Endothelial cell of umbilical vein (primary cell): Measurements from ENCODE around the gene DOCK8. TPM values are rescaled to one million over a fixed set of nuclear protein-coding genes. Genes with fewer than 3 reads are reported as not detected.

ENCODE experiments used
- BruUV-seq: library from RNA; stranded (reverse); fragments of 400-500 nt; replicated peaks from 2 replicates; lab custom pipeline; 2021; lab: Mats Ljungman, UMichigan
- CTCF ChIA-PET: fragments of 300-600, 350-600 bp; sonication (Branson Sonifier 250); formaldehyde crosslinking; loops from one replicate; lab custom pipeline; 2021; ENCODE audit warnings: antibody characterized with exemption, inconsistent platforms; lab: Charles Lee
- POLR2A ChIA-PET: fragments of 300-600, 350-600 bp; sonication (Branson Sonifier 250); formaldehyde crosslinking; loops from one replicate; lab custom pipeline; 2021; ENCODE audit warnings: antibody characterized with exemption, inconsistent platforms; lab: Charles Lee
- DNase-seq: peaks from one replicate; pipeline ENCODE4 v3.0.0-alpha.2; 2011; ENCODE audit warnings: low read depth, low spot score
- FAIRE-seq: peaks from 2 replicates; lab custom pipeline; 2011; peaks lifted over from hg19 to GRCh38; lab: Jason Lieb, UNC
- H2AFZ ChIP-seq: 2 replicates; pipeline ENCODE4 v1.6.0; 2012; ENCODE audit warnings: low read depth, low read length, control low read depth, inconsistent platforms
- H3K27ac ChIP-seq: 2 replicates; pipeline ENCODE4 v1.5.1; 2011; ENCODE audit warnings: low read depth, mild to moderate bottlenecking, control low read depth, low read length, moderate library complexity; ENCODE audit not compliant: insufficient read depth
- H3K27me3 ChIP-seq, 2 experiments: 2 replicates each; pipeline versions ENCODE4 v1.6.0 to v1.6.1; 2011; ENCODE audit warnings: low read length in 2 of 2, mixed read lengths in 1 of 2; ENCODE audit not compliant: control insufficient read depth in 2 of 2, insufficient read depth in 2 of 2
- H3K36me3 ChIP-seq, 2 experiments: 2 replicates in 1 of 2; 3 replicates in 1 of 2; pipeline ENCODE4 v1.5.1; 2011; ENCODE audit warnings: low read length in 2 of 2, mild to moderate bottlenecking in 1 of 2, moderate library complexity in 1 of 2; ENCODE audit not compliant: control insufficient read depth in 2 of 2, insufficient read depth in 2 of 2; ENCODE audit errors: extremely low read depth in 1 of 2
- H3K4me1 ChIP-seq: 3 replicates; pipeline ENCODE4 v1.5.1; 2011; ENCODE audit warnings: mild to moderate bottlenecking, low read length; ENCODE audit not compliant: control insufficient read depth, insufficient read depth; ENCODE audit errors: extremely low read depth
- H3K4me2 ChIP-seq: 2 replicates; pipeline ENCODE4 v1.6.1; 2011; ENCODE audit warnings: low read length, control low read depth, mixed read lengths; ENCODE audit not compliant: insufficient read depth
- H3K4me3 ChIP-seq, 3 experiments: fragments of 200-600 bp in 1 of 3; sonication (generic), shearing (Covaris generic) in 1 of 3; replicated peaks in 1 of 3; 2 replicates each; pipeline ENCODE4 v1.5.1; 2011 to 2016; ENCODE audit warnings: control low read depth in 3 of 3, low read length in 3 of 3, mild to moderate bottlenecking in 2 of 3, inconsistent platforms in 1 of 3, low read depth in 1 of 3, moderate library complexity in 1 of 3; ENCODE audit not compliant: insufficient read depth in 1 of 3
- H3K79me2 ChIP-seq: 2 replicates; pipeline ENCODE4 v1.6.0; 2012; ENCODE audit warnings: low read length, inconsistent platforms; ENCODE audit not compliant: control insufficient read depth, insufficient read depth
- H3K9ac ChIP-seq: replicated peaks from 2 replicates; pipeline ENCODE3; 2011; ENCODE audit warnings: low read length, control low read depth; ENCODE audit not compliant: insufficient read depth; ENCODE audit errors: extremely low read depth
- H3K9me1 ChIP-seq: replicated peaks from 3 replicates; pipeline ENCODE4 v1.6.0; 2011; ENCODE audit warnings: mild to moderate bottlenecking, low read length; ENCODE audit not compliant: control insufficient read depth, insufficient read depth; ENCODE audit errors: extremely low read depth
- H3K9me3 ChIP-seq: replicated peaks from 2 replicates; pipeline ENCODE4 v1.5.1; 2012; ENCODE audit warnings: low read length, inconsistent platforms; ENCODE audit not compliant: control insufficient read depth, insufficient read depth
- H4K20me1 ChIP-seq: replicated peaks from 2 replicates; pipeline ENCODE3; 2011; ENCODE audit warnings: mild to moderate bottlenecking, low read length; ENCODE audit not compliant: control insufficient read depth, insufficient read depth; ENCODE audit errors: extremely low read depth
- EZH2 ChIP-seq: IDR thresholded peaks from 2 replicates; pipeline ENCODE4 v1.6.1; 2012; ENCODE audit warnings: borderline replicate concordance, low read depth, mild to moderate bottlenecking, moderate library complexity, low read length, inconsistent platforms; ENCODE audit not compliant: severe bottlenecking
- FOS ChIP-seq: IDR thresholded peaks from 2 replicates; pipeline ENCODE4 v1.6.1; 2011; ENCODE audit warnings: mild to moderate bottlenecking, low read length, moderate library complexity, borderline replicate concordance; ENCODE audit not compliant: insufficient read depth
- GATA2 ChIP-seq: IDR thresholded peaks from 2 replicates; pipeline ENCODE4 v1.7.0; 2011; ENCODE audit warnings: low read depth, mild to moderate bottlenecking, moderate library complexity, mixed read lengths, low read length; ENCODE audit not compliant: insufficient read length, insufficient read depth
- JUN ChIP-seq: IDR thresholded peaks from 2 replicates; pipeline ENCODE4 v1.6.1; 2011; ENCODE audit warnings: borderline replicate concordance, low read depth; ENCODE audit not compliant: insufficient read length, insufficient read depth
- MAX ChIP-seq: IDR thresholded peaks from 2 replicates; pipeline ENCODE4 v1.6.1; 2011; ENCODE audit not compliant: insufficient read depth, insufficient read length
- POLR2A ChIP-seq: IDR thresholded peaks from 2 replicates; pipeline ENCODE4 v1.6.1; 2012; ENCODE audit warnings: low read depth, mild to moderate bottlenecking, control low read depth, low read length
- dilution Hi-C: fragments of 300-500 bp; cut with MboI; formaldehyde crosslinking; loops from one replicate; pipeline ENCODE4 v1.15.0; 2019; ENCODE audit warnings: low sequenced_read_pairs; ENCODE audit not compliant: extremely low pct_ligation_motif_present
- intact Hi-C: fragments of 100-400 bp; cut with micrococcal nuclease; formaldehyde crosslinking; loops from one replicate; pipeline ENCODE4 v1.10.0; 2022
- polyA plus RNA-seq, 4 experiments: library from polyadenylated mRNA; depleted of rRNA in 3 of 4; stranded (reverse) in 3 of 4; unstranded in 1 of 4; fragments of >200 nt; gene quantifications; 2 replicates each; pipeline versions ENCODE4 v1.2.1 to v1.2.3, GENCODE V29; 2011 to 2012; ENCODE audit warnings: missing spikeins in 1 of 4
- total RNA-seq: library from RNA; stranded (reverse); gene quantifications from 2 replicates; pipeline ENCODE4 v1.2.3, GENCODE V29; 2021
- TF ChIP-seq, protein P1 (sequence below), 2 donors: IDR thresholded peaks; 1 replicate in 1 of 2; 2 replicates in 1 of 2; pipeline ENCODE4 v1.5.1; 2011; ENCODE audit warnings: low read length in 2 of 2, mild to moderate bottlenecking in 2 of 2, moderate library complexity in 2 of 2, control low read depth in 1 of 2, inconsistent platforms in 1 of 2, low read depth in 1 of 2; ENCODE audit not compliant: insufficient read depth in 1 of 2; ENCODE audit errors: extremely low read depth in 1 of 2

Gene DOCK8
- total and polyA plus RNA-seq, 2 donors (not counting 3 experiments of a cell fraction or from before 2014, with no cell fraction given) = 0.54 to 1.3 TPM

DNA sequence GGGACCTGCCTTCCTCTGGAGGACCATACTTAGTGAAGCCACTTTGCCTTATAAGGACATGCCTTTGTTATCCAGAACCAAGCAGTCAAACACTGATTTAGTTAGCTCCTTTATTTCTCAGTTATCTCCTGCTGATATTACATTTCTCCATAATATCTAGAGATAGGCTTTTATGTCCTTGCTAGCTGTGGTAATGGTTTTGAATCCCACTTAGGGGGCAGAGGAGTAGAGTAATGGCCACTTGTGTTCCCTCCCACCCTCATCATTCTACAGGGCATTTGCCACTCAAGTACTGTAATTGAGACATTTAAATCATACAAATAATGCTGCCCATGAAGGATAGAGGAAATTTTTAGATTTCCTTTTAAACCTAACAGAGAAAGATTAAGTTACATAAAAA lies 80.9 kb downstream of the DOCK8 start:
- Histone ChIP-seq H3K4me1 (no peaks in the 10 kb centered on the region), H3K27me3 (no peaks in the 10 kb centered on the region), H2AFZ (no peak overlapping the region), H3K9ac (no peak overlapping the region), H3K27ac (no peak overlapping the region), H3K36me3 (no peaks in the 10 kb centered on the region), H3K4me2 (no peak overlapping the region), H4K20me1 (no peaks in the 10 kb centered on the region), H3K79me2 (no peaks in the 10 kb centered on the region), H3K9me1 (no peaks in the 10 kb centered on the region), H3K9me3 (no peaks in the 10 kb centered on the region), H3K4me3 (no peak overlapping the region)
- DNase-seq (no peak), FAIRE-seq (no peak)
- TF ChIP-seq JUN = no peak
- no peak for TF ChIP-seq POLR2A
- TF ChIP-seq FOS = no peak
- TF ChIP-seq, protein P1, sequence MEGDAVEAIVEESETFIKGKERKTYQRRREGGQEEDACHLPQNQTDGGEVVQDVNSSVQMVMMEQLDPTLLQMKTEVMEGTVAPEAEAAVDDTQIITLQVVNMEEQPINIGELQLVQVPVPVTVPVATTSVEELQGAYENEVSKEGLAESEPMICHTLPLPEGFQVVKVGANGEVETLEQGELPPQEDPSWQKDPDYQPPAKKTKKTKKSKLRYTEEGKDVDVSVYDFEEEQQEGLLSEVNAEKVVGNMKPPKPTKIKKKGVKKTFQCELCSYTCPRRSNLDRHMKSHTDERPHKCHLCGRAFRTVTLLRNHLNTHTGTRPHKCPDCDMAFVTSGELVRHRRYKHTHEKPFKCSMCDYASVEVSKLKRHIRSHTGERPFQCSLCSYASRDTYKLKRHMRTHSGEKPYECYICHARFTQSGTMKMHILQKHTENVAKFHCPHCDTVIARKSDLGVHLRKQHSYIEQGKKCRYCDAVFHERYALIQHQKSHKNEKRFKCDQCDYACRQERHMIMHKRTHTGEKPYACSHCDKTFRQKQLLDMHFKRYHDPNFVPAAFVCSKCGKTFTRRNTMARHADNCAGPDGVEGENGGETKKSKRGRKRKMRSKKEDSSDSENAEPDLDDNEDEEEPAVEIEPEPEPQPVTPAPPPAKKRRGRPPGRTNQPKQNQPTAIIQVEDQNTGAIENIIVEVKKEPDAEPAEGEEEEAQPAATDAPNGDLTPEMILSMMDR (IDR thresholded peaks at IDR 0.05; ENCODE audit: extremely low read depth in 1 of 2, insufficient read depth in 1 of 2, low read depth in 1 of 2, low read length in 2 of 2) = no peak
- dilution Hi-C loops = no loop called here
- CTCF ChIA-PET = interaction anchor here (0.9 kb wide), 1 partner anchor 10 kb away, joined by 3 read pairs; no protein-coding TSS in a partner anchor
- POLR2A ChIA-PET = no interaction called here
- intact Hi-C loops = no loop called here
- no TSS peak for BruUV-seq

DNA sequence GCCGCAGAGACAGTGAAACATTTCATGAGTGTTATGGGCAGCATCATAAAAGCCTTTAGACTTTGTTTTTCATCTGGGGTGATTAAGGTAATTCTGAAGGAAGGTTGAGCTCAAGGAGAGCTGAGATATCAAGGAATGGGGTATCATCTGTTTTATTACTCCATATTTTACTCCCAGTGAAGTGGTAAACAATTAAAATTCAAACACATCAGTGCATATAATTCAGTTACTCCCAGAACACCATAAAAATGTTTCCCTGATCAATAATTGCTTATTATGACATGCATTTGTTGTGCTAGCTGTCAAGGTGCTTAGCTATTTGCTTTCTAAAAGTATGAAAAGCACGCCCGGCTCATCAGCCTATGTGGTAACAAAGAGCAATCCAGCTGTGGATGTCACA lies 81.7 kb downstream of the DOCK8 start:
- H3K4me2 ChIP-seq = no peak overlapping the region
- no TSS peak for BruUV-seq
- H3K36me3 ChIP-seq = no peaks in the 10 kb centered on the region
- FAIRE-seq (no peak), DNase-seq (no peak)
- no peaks in the 10 kb centered on the region for H4K20me1 ChIP-seq
- ChIA-PET CTCF (interaction anchor here (0.9 kb wide), 1 partner anchor 11 kb away, joined by 3 read pairs; no protein-coding TSS in a partner anchor), POLR2A (no interaction called here)
- intact Hi-C loops (no loop called here), dilution Hi-C loops (no loop called here)
- TF ChIP-seq MAX (no peak), JUN (no peak), GATA2 (no peak), EZH2 (no peak), FOS (no peak)
- TF ChIP-seq, protein P1 (IDR thresholded peaks at IDR 0.05; ENCODE audit: extremely low read depth in 1 of 2, insufficient read depth in 1 of 2, low read depth in 1 of 2, low read length in 2 of 2) = no peak
- H3K27ac ChIP-seq = no peak overlapping the region
- H2AFZ ChIP-seq = no peak overlapping the region
- no peaks in the 10 kb centered on the region for H3K79me2 ChIP-seq
- no peaks in the 10 kb centered on the region for H3K4me1 ChIP-seq
- H3K9me3 ChIP-seq = no peaks in the 10 kb centered on the region
- no peaks in the 10 kb centered on the region for H3K27me3 ChIP-seq
- no peak overlapping the region for H3K9ac ChIP-seq
- H3K4me3 ChIP-seq = no peak overlapping the region
- H3K9me1 ChIP-seq = no peaks in the 10 kb centered on the region
